CD14-positive monocyte (primary cell): ENCODE data around the gene REC8. TPM values are rescaled to one million over a fixed set of nuclear protein-coding genes. Genes with fewer than 3 reads are reported as not detected.

Source experiments
- DNase-seq, 3 donors: peaks; one replicate each; pipeline ENCODE4 v3.0.0-alpha.2; 2011 to 2022
- H2AFZ ChIP-seq: 2 replicates; pipeline ENCODE4 v1.6.0; 2012; ENCODE audit warnings: mild to moderate bottlenecking, low read depth, low read length, inconsistent platforms; ENCODE audit not compliant: insufficient read depth, poor library complexity, severe bottlenecking
- H3K27ac ChIP-seq, 2 donors: 1 replicate in 1 of 2; 2 replicates in 1 of 2; pipeline ENCODE4 v1.5.1; 2012 to 2013; ENCODE audit warnings: low read length in 2 of 2, control low read depth in 1 of 2, inconsistent platforms in 1 of 2, low read depth in 1 of 2, mild to moderate bottlenecking in 1 of 2
- H3K27me3 ChIP-seq, 2 donors: one replicate each; pipeline versions ENCODE4 v1.6.0 to v1.6.1; 2011 to 2013; ENCODE audit warnings: low read length in 2 of 2; ENCODE audit not compliant: control insufficient read depth in 2 of 2, insufficient read depth in 2 of 2
- H3K36me3 ChIP-seq, 2 donors: replicated peaks in 1 of 2; 1 replicate in 1 of 2; 2 replicates in 1 of 2; pipeline versions ENCODE4 v1.5.1 to v1.6.1; 2012 to 2013; ENCODE audit warnings: low read length in 2 of 2, control low read depth in 1 of 2, inconsistent platforms in 1 of 2, mild to moderate bottlenecking in 1 of 2; ENCODE audit not compliant: insufficient read depth in 2 of 2, control insufficient read depth in 1 of 2
- H3K4me1 ChIP-seq, 2 donors: 1 replicate in 1 of 2; 2 replicates in 1 of 2; pipeline versions ENCODE4 v1.5.1 to v1.6.1; 2012 to 2013; ENCODE audit warnings: low read length in 2 of 2, control low read depth in 1 of 2, inconsistent platforms in 1 of 2, mild to moderate bottlenecking in 1 of 2, moderate library complexity in 1 of 2; ENCODE audit not compliant: insufficient read depth in 2 of 2, control insufficient read depth in 1 of 2
- H3K4me2 ChIP-seq: replicated peaks from 2 replicates; pipeline ENCODE3; 2012; ENCODE audit warnings: low read length, moderate library complexity, mild to moderate bottlenecking; ENCODE audit not compliant: poor library complexity, severe bottlenecking; ENCODE audit errors: extremely low read depth
- H3K4me3 ChIP-seq, 3 experiments: fragments of 200-600 bp in 1 of 3; sonication (generic) in 1 of 3; replicated peaks in 1 of 3; 1 replicate in 2 of 3; 2 replicates in 1 of 3; pipeline ENCODE4 v1.5.1; 2011 to 2013; ENCODE audit warnings: low read length in 3 of 3, mild to moderate bottlenecking in 3 of 3, control low read depth in 2 of 3, low read depth in 2 of 3, inconsistent platforms in 1 of 3, moderate library complexity in 1 of 3
- H3K79me2 ChIP-seq: 2 replicates; pipeline ENCODE4 v1.6.0; 2012; ENCODE audit warnings: mild to moderate bottlenecking, control low read depth, inconsistent platforms, low read length, moderate library complexity; ENCODE audit not compliant: insufficient read depth
- H3K9ac ChIP-seq: 2 replicates; pipeline ENCODE4 v1.6.0; 2017; ENCODE audit warnings: low read length, mild to moderate bottlenecking; ENCODE audit not compliant: insufficient read depth, poor library complexity, severe bottlenecking
- H3K9me3 ChIP-seq, 2 donors: replicated peaks in 1 of 2; 1 replicate in 1 of 2; 2 replicates in 1 of 2; pipeline versions ENCODE4 v1.5.1 to v1.6.1; 2012 to 2013; ENCODE audit warnings: low read length in 2 of 2, control low read depth in 1 of 2; ENCODE audit not compliant: control insufficient read depth in 1 of 2, insufficient read depth in 1 of 2
- H4K20me1 ChIP-seq: 2 replicates; pipeline ENCODE4 v1.6.0; 2012; ENCODE audit warnings: mild to moderate bottlenecking, low read length, control low read depth, moderate library complexity; ENCODE audit not compliant: insufficient read depth
- H3K27ac Mint-ChIP-seq, 7 donors: one replicate each; pipeline ENCODE4 v1.8.0; 2020; ENCODE audit warnings: mild to moderate bottlenecking in 7 of 7, mixed read lengths in 7 of 7, moderate library complexity in 6 of 7, inconsistent platforms in 2 of 7
- H3K27me3 Mint-ChIP-seq, 3 donors: one replicate each; pipeline ENCODE4 v1.8.0; 2021 to 2022; ENCODE audit warnings: low read depth in 3 of 3, mild to moderate bottlenecking in 3 of 3, mixed read lengths in 3 of 3, moderate library complexity in 3 of 3, inconsistent platforms in 1 of 3
- H3K36me3 Mint-ChIP-seq, 2 donors: one replicate each; pipeline ENCODE4 v1.8.0; 2020; ENCODE audit warnings: mixed read lengths in 2 of 2, inconsistent platforms in 1 of 2, mild to moderate bottlenecking in 1 of 2
- H3K4me1 Mint-ChIP-seq: one replicate; pipeline ENCODE4 v1.8.0; 2020; ENCODE audit warnings: mild to moderate bottlenecking, mixed read lengths
- H3K4me3 Mint-ChIP-seq, 2 donors: one replicate each; pipeline ENCODE4 v1.8.0; 2020; ENCODE audit warnings: mild to moderate bottlenecking in 2 of 2, mixed read lengths in 2 of 2, moderate library complexity in 1 of 2
- H3K9me3 Mint-ChIP-seq, 7 donors: one replicate each; pipeline ENCODE4 v1.8.0; 2020 to 2022; ENCODE audit warnings: mixed read lengths in 7 of 7, mild to moderate bottlenecking in 6 of 7, moderate library complexity in 6 of 7, inconsistent platforms in 2 of 7
- CTCF ChIP-seq: fragments of 200-600 bp; IDR thresholded peaks from one replicate; pipeline ENCODE4 v1.8.0; 2022; ENCODE audit warnings: antibody characterized with exemption, mild to moderate bottlenecking
- WGBS: methylation state at CpG from one replicate; pipeline ENCODE4 v1.1.5; 2013; ENCODE audit warnings: missing lambda C conversion rate; ENCODE audit not compliant: insufficient coverage; 5-methylcytosine and 5-hydroxymethylcytosine counted together
- intact Hi-C, 2 donors: fragments of 100-400 bp; cut with micrococcal nuclease; formaldehyde crosslinking; loops; one replicate each; pipeline versions ENCODE4 v1.15.0 to v1.15.1; 2023
- polyA plus RNA-seq, 3 donors: library from polyadenylated mRNA; depleted of rRNA in 1 of 3; unstranded in 2 of 3; stranded (reverse) in 1 of 3; fragments of 300-500 nt in 2 of 3; fragments of >200 nt in 1 of 3; fragmentation: Illumina TruSeq in 2 of 3; gene quantifications; 1 replicate in 2 of 3; 2 replicates in 1 of 3; pipeline ENCODE4 v1.2.3, GENCODE V29; 2012 to 2021

Gene REC8
- polyA plus RNA-seq, 3 donors, result 1.4 to 46.4 (median 2.3) TPM

GRCh38 chr14:24172261-24172860 is 481 bp downstream of the REC8 start:
- peaks cover 0 to 2% (median 0%) of the 10 kb centered on the region in 7 donors for H3K9me3 Mint-ChIP-seq
- H3K27ac Mint-ChIP-seq, result peak overlapping the region in 1 of 7 donors; percentile 68
- peaks cover 33% of the 10 kb centered on the region for H4K20me1 ChIP-seq
- 10% methylated on average over 15 of the region's 30 CpGs for WGBS
- H3K4me3 Mint-ChIP-seq, result peak overlapping the region; percentile 59 to 75
- peaks cover 10 to 19% (median 16%) of the 10 kb centered on the region in 3 donors for H3K27me3 Mint-ChIP-seq
- H3K4me1 ChIP-seq, result peaks cover 26 to 34% of the 10 kb centered on the region in 2 donors
- H3K4me1 Mint-ChIP-seq, result peaks cover 35% of the 10 kb centered on the region
- intact Hi-C loops, result no loop called here
- H2AFZ ChIP-seq, result peak overlapping the region; percentile 46
- H3K36me3 ChIP-seq, result peaks cover 36 to 62% of the 10 kb centered on the region in 2 donors
- DNase-seq, result no peak
- no peak overlapping the region for H3K27ac ChIP-seq
- no peaks in the 10 kb centered on the region for H3K9me3 ChIP-seq
- H3K9ac ChIP-seq, result peak overlapping the region; percentile 17
- peak overlapping the region in 1 of 3 experiments; percentile 68 for H3K4me3 ChIP-seq
- peak overlapping the region; percentile 71 for H3K4me2 ChIP-seq
- no peak for TF ChIP-seq CTCF
- peaks cover 62 to 79% of the 10 kb centered on the region in 2 donors for H3K36me3 Mint-ChIP-seq
- H3K27me3 ChIP-seq, result no peaks in the 10 kb centered on the region
- H3K79me2 ChIP-seq, result no peaks in the 10 kb centered on the region

- Mint-ChIP-seq H3K36me3 (peaks cover 62 to 79% of the 10 kb centered on the region in 2 donors), H3K27me3 (peaks cover 10 to 19% (median 16%) of the 10 kb centered on the region in 3 donors), H3K9me3 (peaks cover 0 to 2% (median 0%) of the 10 kb centered on the region in 7 donors), H3K4me1 (peaks cover 31% of the 10 kb centered on the region), H3K27ac (peak overlapping the region in 1 of 7 donors; percentile 37), H3K4me3 (no peak overlapping the region)
- no peak for DNase-seq
- no peak for TF ChIP-seq CTCF
- intact Hi-C loops, result no loop called here
- Histone ChIP-seq H3K4me2 (no peak overlapping the region), H3K27me3 (no peaks in the 10 kb centered on the region), H3K9ac (no peak overlapping the region), H3K36me3 (peaks cover 36 to 62% of the 10 kb centered on the region in 2 donors), H4K20me1 (peaks cover 28% of the 10 kb centered on the region), H2AFZ (no peak overlapping the region), H3K27ac (no peak overlapping the region), H3K9me3 (no peaks in the 10 kb centered on the region), H3K4me1 (peaks cover 22 to 31% of the 10 kb centered on the region in 2 donors), H3K79me2 (no peaks in the 10 kb centered on the region), H3K4me3 (peak overlapping the region in 1 of 3 experiments; percentile 68)
- WGBS, result 64% methylated on average over 15 of the region's 20 CpGs
These were observed 996 bp downstream of the REC8 start for GRCh38 chr14:24172871-24173281.
